SK-N-MC (cell line): ENCODE measurements around the gene ZNF710.

Experiments
- DNase-seq: peaks from one replicate; pipeline ENCODE4 v3.0.0-alpha.2; 2011; ENCODE audit warnings: low read depth, low spot score
- H3K27ac ChIP-seq: fragments of 200-600 bp; sonication (generic); 2 replicates; pipeline ENCODE4 v1.5.1; 2016; ENCODE audit warnings: mixed run types
- H3K36me3 ChIP-seq: fragments of 200-600 bp; sonication (generic); 2 replicates; pipeline ENCODE4 v1.6.1; 2017; ENCODE audit warnings: antibody characterized with exemption, low read length, mixed read lengths; ENCODE audit not compliant: insufficient read depth
- H3K4me3 ChIP-seq: fragments of 200-600 bp; sonication (generic); 2 replicates; pipeline ENCODE4 v1.5.1; 2016
- H3K9ac ChIP-seq: fragments of 200-600 bp; sonication (generic); 2 replicates; pipeline ENCODE4 v1.8.0; 2017; ENCODE audit warnings: mixed run types, mixed read lengths; ENCODE audit not compliant: insufficient read length
- H3K9me3 ChIP-seq: fragments of 200-600 bp; sonication (generic); 2 replicates; pipeline ENCODE4 v1.6.1; 2017; ENCODE audit warnings: low read depth, mild to moderate bottlenecking, antibody characterized with exemption, low read length, moderate library complexity, mixed read lengths
- EZH2 ChIP-seq: fragments of 200-600 bp; sonication (generic); IDR thresholded peaks from one replicate; pipeline ENCODE4 v1.6.1; 2017; ENCODE audit warnings: antibody characterized with exemption
- FOXP2 ChIP-seq: optimal IDR thresholded peaks from 2 replicates; pipeline ENCODE3; 2011; ENCODE audit warnings: mild to moderate bottlenecking, moderate library complexity; ENCODE audit not compliant: insufficient read depth; ENCODE audit errors: extremely low read length, control extremely low read depth
- POLR2AphosphoS5 ChIP-seq: IDR thresholded peaks from 2 replicates; pipeline ENCODE4 v1.6.1; 2012; ENCODE audit warnings: mild to moderate bottlenecking, low read depth, low read length, borderline replicate concordance

The ZNF710 gene

GRCh38 chr15:90083954-90084607 is 83.0 kb downstream of the ZNF710 start:
- no peak overlapping the region for H3K9ac ChIP-seq
- H3K36me3 ChIP-seq = peaks cover 61% of the 10 kb centered on the region
- no peak for DNase-seq

GRCh38 chr15:90084876-90085423 is 83.8 kb downstream of the ZNF710 start:
- DNase-seq = no peak
- H3K9me3 ChIP-seq = no peaks in the 10 kb centered on the region
- no peak for TF ChIP-seq POLR2AphosphoS5
- no peak for TF ChIP-seq EZH2
- no peak for TF ChIP-seq FOXP2
- peaks cover 70% of the 10 kb centered on the region for H3K36me3 ChIP-seq
- no peak overlapping the region for H3K4me3 ChIP-seq
- no peak overlapping the region for H3K9ac ChIP-seq
- H3K27ac ChIP-seq = no peak overlapping the region

More at GRCh38 chr15:90083954-90084607, 83.0 kb downstream of the ZNF710 start:
- H3K4me3 ChIP-seq = no peak overlapping the region
- peak overlapping the region; percentile 71 for H3K27ac ChIP-seq
- TF ChIP-seq EZH2 (no peak), POLR2AphosphoS5 (no peak), FOXP2 (no peak)
- H3K9me3 ChIP-seq = no peaks in the 10 kb centered on the region

- Histone ChIP-seq H3K27ac (no peak overlapping the region; the same call in 1 of the 2 replicates), H3K9ac (peak overlapping the region; percentile 29), H3K4me3 (no peak overlapping the region), H3K9me3 (no peaks in the 10 kb centered on the region), H3K36me3 (peaks cover 75% of the 10 kb centered on the region)
- no peak for DNase-seq
- TF ChIP-seq POLR2AphosphoS5 = no peak
- TF ChIP-seq FOXP2 = no peak
- TF ChIP-seq EZH2 = no peak
Observed at GRCh38 chr15:90085565-90085964, 84.4 kb downstream of the ZNF710 start.

- Histone ChIP-seq H3K4me3 (no peak overlapping the region), H3K9me3 (no peaks in the 10 kb centered on the region), H3K27ac (no peak overlapping the region), H3K9ac (no peak overlapping the region), H3K36me3 (peaks cover 82% of the 10 kb centered on the region)
- TF ChIP-seq FOXP2 (no peak), POLR2AphosphoS5 (no peak), EZH2 (no peak)
- DNase-seq = no peak
Observed at GRCh38 chr15:90086868-90087268, 85.7 kb downstream of the ZNF710 start.

- Histone ChIP-seq H3K9ac (no peak overlapping the region), H3K27ac (no peak overlapping the region), H3K36me3 (peaks cover 82% of the 10 kb centered on the region), H3K9me3 (no peaks in the 10 kb centered on the region), H3K4me3 (no peak overlapping the region)
- no peak for DNase-seq
- TF ChIP-seq FOXP2 (no peak), EZH2 (no peak), POLR2AphosphoS5 (no peak)
Observed at GRCh38 chr15:90087454-90088154, 86.5 kb downstream of the ZNF710 start.

GRCh38 chr15:90090226-90090848 is 89.2 kb downstream of the ZNF710 start:
- Histone ChIP-seq H3K9ac (no peak overlapping the region), H3K4me3 (no peak overlapping the region)
- TF ChIP-seq POLR2AphosphoS5 (no peak), FOXP2 (no peak), EZH2 (no peak)

GRCh38 chr15:90091156-90091931 is 90.2 kb downstream of the ZNF710 start:
- DNase-seq = no peak
- Histone ChIP-seq H3K9ac (no peak overlapping the region), H3K27ac (no peak overlapping the region), H3K36me3 (peaks cover 56% of the 10 kb centered on the region), H3K4me3 (no peak overlapping the region), H3K9me3 (no peaks in the 10 kb centered on the region)
- TF ChIP-seq FOXP2 (no peak), POLR2AphosphoS5 (no peak), EZH2 (no peak)

More at GRCh38 chr15:90090226-90090848, 89.2 kb downstream of the ZNF710 start:
- no peak for DNase-seq
- Histone ChIP-seq H3K27ac (no peak overlapping the region), H3K9me3 (no peaks in the 10 kb centered on the region), H3K36me3 (peaks cover 64% of the 10 kb centered on the region)
